ENCODE measurements around the gene NCOA5. TPM values are rescaled to one million over a fixed set of nuclear protein-coding genes. Genes with fewer than 3 reads are reported as not detected.

NCOA5 gene
- total and polyA plus RNA-seq, 2 experiments from 2014 or later, result 8.4 to 22.8 TPM

GRCh38 chr20:46065691-46066090, 24.1 kb downstream of the NCOA5 start:
- Histone ChIP-seq H2AFZ (no peak overlapping the region), H3K36me3 (ENCODE audit: insufficient read depth) (peaks cover 47% of the 10 kb centered on the region), H3K4me2 (no peak overlapping the region), H3F3A (replicated peaks; ENCODE audit: low read depth) (peaks cover 10% of the 10 kb centered on the region; the same call in 1 of the 2 replicates), H3K4me3 (no peak overlapping the region), H3K4me1 (ENCODE audit: insufficient read depth) (peaks cover 6% of the 10 kb centered on the region; the same call in 1 of the 2 replicates), H3K9me2 (ENCODE audit: insufficient read depth) (no peaks in the 10 kb centered on the region), H4K20me1 (replicated peaks; ENCODE audit: insufficient read depth) (peaks cover 2% of the 10 kb centered on the region; the same call in 1 of the 2 replicates), H3K79me2 (replicated peaks; ENCODE audit: insufficient read depth) (no peaks in the 10 kb centered on the region; the same call in 1 of the 2 replicates), H3K27ac (ENCODE audit: low read depth) (no peak overlapping the region), H3K27me3 (ENCODE audit: insufficient read depth) (no peaks in the 10 kb centered on the region)
- no peak for DNase-seq (ENCODE audit: low spot score)
- H3K36me3 Mint-ChIP-seq (ENCODE audit: low read depth), result peaks cover 67% of the 10 kb centered on the region
- H3K4me1 Mint-ChIP-seq, result peaks cover 6% of the 10 kb centered on the region
- ATAC-seq, result no peak
- H3K9me3 Mint-ChIP-seq, result no peaks in the 10 kb centered on the region
- TF ChIP-seq POLR2AphosphoS5 (IDR thresholded peaks at IDR 0.05; ENCODE audit: low read depth) (no peak), NANOG (IDR thresholded peaks at IDR 0.05; ENCODE audit: borderline replicate concordance) (no peak), EZH2phosphoT487 (IDR thresholded peaks at IDR 0.05; ENCODE audit: unreplicated experiment) (no peak), EZH2 (IDR thresholded peaks at IDR 0.05; ENCODE audit: low read depth, unreplicated experiment) (no peak), ZNF331 (CRISPR knock-in tag; IDR thresholded peaks at IDR 0.05; ENCODE audit: low read depth) (no peak), CTCF (conservative IDR thresholded peaks at IDR 0.05; ENCODE audit: low read depth in 2 of 2) (no peak), JUNB (IDR thresholded peaks at IDR 0.05; ENCODE audit: unreplicated experiment) (no peak), ETS1 (IDR thresholded peaks at IDR 0.05) (no peak), ZNF114 (CRISPR knock-in tag; IDR thresholded peaks at IDR 0.05) (no peak), ZNF462 (CRISPR knock-in tag; IDR thresholded peaks at IDR 0.05) (no peak), REST (IDR thresholded peaks at IDR 0.05; ENCODE audit: unreplicated experiment) (no peak), STAT1 (IDR thresholded peaks at IDR 0.05; ENCODE audit: unreplicated experiment) (no peak), CREB1 (CRISPR knock-in tag; IDR thresholded peaks at IDR 0.05; ENCODE audit: low read depth) (no peak)
- peaks cover 7% of the 10 kb centered on the region for H3K27me3 Mint-ChIP-seq (ENCODE audit: insufficient read depth, low read depth, poor library complexity)
- no peak overlapping the region for H3K4me3 Mint-ChIP-seq
- no peak overlapping the region for H3K27ac Mint-ChIP-seq
